Esophagus muscularis mucosa (tissue), 4 donors: ENCODE data around the gene PACSIN2.

Experiments
- EP300 ChIP-seq: sonication (generic); formaldehyde crosslinking; IDR thresholded peaks from one replicate; pipeline ENCODE4 v1.6.1; 2017; ENCODE audit warnings: antibody characterized with exemption
- POLR2A ChIP-seq: fragments of 450-650 bp; IDR thresholded peaks from one replicate; pipeline ENCODE4 v1.6.1; 2017; ENCODE audit warnings: antibody characterized with exemption, moderate library complexity, mild to moderate bottlenecking, low read depth
- POLR2AphosphoS5 ChIP-seq, 2 donors: sonication (generic); formaldehyde crosslinking; IDR thresholded peaks; one replicate each; pipeline ENCODE4 v1.6.1; 2017; ENCODE audit warnings: antibody characterized with exemption in 2 of 2
- TF ChIP-seq, protein P1 (sequence below), 3 experiments: fragments of 200-600 bp in 2 of 3; fragments of 450-650 bp in 1 of 3; sonication (generic) in 2 of 3; IDR thresholded peaks; one replicate each; pipeline ENCODE4 v1.5.1; 2017 to 2019; ENCODE audit warnings: antibody characterized with exemption in 3 of 3, mild to moderate bottlenecking in 2 of 3, moderate library complexity in 1 of 3

DNA sequence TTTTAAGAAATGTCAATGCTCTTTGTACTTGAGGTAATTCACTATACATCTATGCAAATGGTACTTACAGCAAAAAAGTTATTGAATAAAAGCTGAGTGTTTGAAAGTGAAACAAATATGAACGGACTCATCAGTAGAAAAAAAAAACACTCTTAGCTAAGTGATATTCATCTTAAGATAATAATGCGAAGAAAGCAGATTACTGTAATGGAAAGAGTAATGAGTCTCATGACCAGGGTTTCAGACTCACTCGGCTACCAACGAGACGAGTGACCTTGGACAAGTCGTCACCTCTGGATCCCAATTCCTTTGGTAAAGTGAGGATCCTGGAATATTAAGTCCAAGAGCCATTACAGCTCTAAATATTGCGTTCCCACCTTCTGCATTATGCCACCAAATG lies 57.0 kb downstream of the PACSIN2 start:
- TF ChIP-seq, protein P1, sequence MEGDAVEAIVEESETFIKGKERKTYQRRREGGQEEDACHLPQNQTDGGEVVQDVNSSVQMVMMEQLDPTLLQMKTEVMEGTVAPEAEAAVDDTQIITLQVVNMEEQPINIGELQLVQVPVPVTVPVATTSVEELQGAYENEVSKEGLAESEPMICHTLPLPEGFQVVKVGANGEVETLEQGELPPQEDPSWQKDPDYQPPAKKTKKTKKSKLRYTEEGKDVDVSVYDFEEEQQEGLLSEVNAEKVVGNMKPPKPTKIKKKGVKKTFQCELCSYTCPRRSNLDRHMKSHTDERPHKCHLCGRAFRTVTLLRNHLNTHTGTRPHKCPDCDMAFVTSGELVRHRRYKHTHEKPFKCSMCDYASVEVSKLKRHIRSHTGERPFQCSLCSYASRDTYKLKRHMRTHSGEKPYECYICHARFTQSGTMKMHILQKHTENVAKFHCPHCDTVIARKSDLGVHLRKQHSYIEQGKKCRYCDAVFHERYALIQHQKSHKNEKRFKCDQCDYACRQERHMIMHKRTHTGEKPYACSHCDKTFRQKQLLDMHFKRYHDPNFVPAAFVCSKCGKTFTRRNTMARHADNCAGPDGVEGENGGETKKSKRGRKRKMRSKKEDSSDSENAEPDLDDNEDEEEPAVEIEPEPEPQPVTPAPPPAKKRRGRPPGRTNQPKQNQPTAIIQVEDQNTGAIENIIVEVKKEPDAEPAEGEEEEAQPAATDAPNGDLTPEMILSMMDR (IDR thresholded peaks at IDR 0.05): no peak
- TF ChIP-seq POLR2A (no peak), POLR2AphosphoS5 (IDR thresholded peaks at IDR 0.05) (no peak), EP300 (no peak)
